K562 (cell line): Measurements from ENCODE around the gene SLC2A2. TPM values are rescaled to one million over a fixed set of nuclear protein-coding genes. Genes with fewer than 3 reads are reported as not detected.

Experiments used
- BRCA1 ChIP-seq, 2 experiments: fragments of 450-650 bp in 1 of 2; sonication (generic) in 1 of 2; formaldehyde crosslinking in 1 of 2; IDR thresholded peaks; 2 replicates each; pipeline versions ENCODE4 v1.5.0 to v1.6.1; 2017 to 2020; ENCODE audit warnings: mild to moderate bottlenecking in 1 of 2, missing genetic modification reagents in 1 of 2
- CAMTA2 ChIP-seq: fragments of 250-450 bp; sonication (Bioruptor Pico); conservative IDR thresholded peaks from 2 replicates; pipeline ENCODE4 v1.5.1; 2022
- CBX8 ChIP-seq: fragments of 200-600 bp; sonication (generic); IDR thresholded peaks from 2 replicates; pipeline ENCODE4 v1.6.1; 2012; ENCODE audit warnings: borderline replicate concordance, mixed run types, low read depth, mild to moderate bottlenecking, moderate library complexity, mixed read lengths, low read length, control low read depth, inconsistent platforms; ENCODE audit not compliant: poor library complexity, severe bottlenecking; ENCODE audit errors: extremely low read depth
- COPS2 ChIP-seq: fragments of 450-650 bp; conservative IDR thresholded peaks from 2 replicates; pipeline ENCODE4 v1.6.1; 2016; ENCODE audit warnings: mild to moderate bottlenecking, moderate library complexity
- CXXC5 ChIP-seq: fragments of 250-450 bp; sonication (Bioruptor Pico); IDR thresholded peaks from 2 replicates; pipeline ENCODE4 v1.8.0; 2022; ENCODE audit warnings: inconsistent platforms, mild to moderate bottlenecking, moderate library complexity
- DDX20 ChIP-seq: fragments of 450-650 bp; IDR thresholded peaks from 2 replicates; pipeline ENCODE4 v1.6.1; 2016; ENCODE audit warnings: missing genetic modification characterization, low read depth, mild to moderate bottlenecking, missing compliant biosample characterization, moderate library complexity
- ESRRA ChIP-seq: fragments of 450-650 bp; IDR thresholded peaks from 2 replicates; pipeline ENCODE4 v1.6.1; 2014; ENCODE audit warnings: low read depth, mild to moderate bottlenecking, moderate library complexity, borderline replicate concordance
- FUS ChIP-seq: fragments of 200-400 bp; formaldehyde crosslinking; optimal IDR thresholded peaks from 2 replicates; pipeline ENCODE3; 2017; ENCODE audit warnings: low read depth, low read length
- JUND ChIP-seq, 2 experiments: IDR thresholded peaks; 2 replicates in 1 of 2; 3 replicates in 1 of 2; pipeline ENCODE4 v1.6.1; 2011; ENCODE audit warnings: borderline replicate concordance in 2 of 2, low read depth in 2 of 2, low read length in 2 of 2, improper control_type of control experiment in 1 of 2, missing biosample characterization in 1 of 2, missing genetic modification characterization in 1 of 2, missing genetic modification reagents in 1 of 2
- KDM5B ChIP-seq: fragments of 200-600 bp; sonication (generic); IDR thresholded peaks from 2 replicates; pipeline ENCODE4 v1.6.1; 2012; ENCODE audit warnings: low read depth, mild to moderate bottlenecking, moderate library complexity, low read length, control low read depth, inconsistent platforms; ENCODE audit not compliant: insufficient replicate concordance
- KHSRP ChIP-seq: fragments of 450-650 bp; IDR thresholded peaks from 2 replicates; pipeline ENCODE4 v1.6.1; 2017
- KLF1 ChIP-seq: fragments of 450-650 bp; IDR thresholded peaks from 2 replicates; pipeline ENCODE4 v1.6.1; 2016; ENCODE audit warnings: missing genetic modification characterization, missing compliant biosample characterization
- MEIS2 ChIP-seq: fragments of 450-650 bp; IDR thresholded peaks from 2 replicates; pipeline ENCODE4 v1.6.1; 2014; ENCODE audit warnings: mild to moderate bottlenecking; ENCODE audit not compliant: partially characterized antibody
- MTF1 ChIP-seq: fragments of 250-450 bp; sonication (Bioruptor Pico); IDR thresholded peaks from 2 replicates; pipeline ENCODE4 v1.9.0; 2021; ENCODE audit warnings: moderate library complexity, mild to moderate bottlenecking, inconsistent platforms, borderline replicate concordance
- STAT6 ChIP-seq: sonication (generic); formaldehyde crosslinking; IDR thresholded peaks from 2 replicates; pipeline ENCODE4 v1.8.1; 2023; ENCODE audit warnings: mild to moderate bottlenecking, missing genetic modification reagents
- TAF1 ChIP-seq: IDR thresholded peaks from 2 replicates; pipeline ENCODE4 v1.6.1; 2011; ENCODE audit warnings: mild to moderate bottlenecking, low read length, moderate library complexity; ENCODE audit not compliant: insufficient read depth, control insufficient read depth, severe bottlenecking; ENCODE audit errors: extremely low read depth
- ZBED1 ChIP-seq: IDR thresholded peaks from 2 replicates; pipeline ENCODE4 v1.6.1; 2014
- ZC3H11A ChIP-seq: IDR thresholded peaks from 2 replicates; pipeline ENCODE4 v1.6.1; 2012; ENCODE audit warnings: low read depth, low read length, improper control_type of control experiment
- ZNF175 ChIP-seq: fragments of 200-800 bp; sonication (Bioruptor generic); IDR thresholded peaks from 2 replicates; pipeline ENCODE4 v1.6.1; 2016; ENCODE audit warnings: low read depth, mild to moderate bottlenecking, missing genetic modification characterization, missing compliant biosample characterization
- ZNF551 ChIP-seq: fragments of 250-450 bp; sonication (Bioruptor Pico); IDR thresholded peaks from 2 replicates; pipeline ENCODE4 v1.5.0; 2021; ENCODE audit warnings: mild to moderate bottlenecking, moderate library complexity
- ZNF778 ChIP-seq: fragments of 450-650 bp; formaldehyde crosslinking; IDR thresholded peaks from 2 replicates; pipeline ENCODE4 v1.4.0; 2020; ENCODE audit warnings: mild to moderate bottlenecking, moderate library complexity
- ZSCAN29 ChIP-seq: fragments of 450-650 bp; IDR thresholded peaks from 2 replicates; pipeline ENCODE4 v1.6.1; 2017
- polyA plus RNA-seq, 8 experiments: library from polyadenylated mRNA; depleted of rRNA in 4 of 8; stranded (reverse) in 5 of 8; unstranded in 3 of 8; fragments of >200 nt; fragmentation: Nextera tagmentation in 2 of 8; fragmentation: Illumina TruSeq in 1 of 8; extraction: Ambion mirVana in 2 of 8; extraction: Trizol in 1 of 8; gene quantifications; 2 replicates each; pipeline versions ENCODE4 v1.2.1 to v1.2.3, GENCODE V29; 2011 to 2014; ENCODE audit warnings: inconsistent platforms in 1 of 8, missing spikeins in 1 of 8
- total RNA-seq, 7 experiments: library from RNA; depleted of rRNA in 6 of 7; stranded (reverse); fragments of >200 nt in 6 of 7; fragmentation: Illumina TruSeq in 2 of 7; extraction: Trizol in 2 of 7; gene quantifications; 2 replicates each; pipeline versions ENCODE4 v1.2.1 to v1.2.3, GENCODE V29; 2011 to 2021; ENCODE audit warnings: low replicate concordance in 1 of 7
- TF ChIP-seq, protein P1 (sequence below): sonication (generic); formaldehyde crosslinking; IDR thresholded peaks from 2 replicates; pipeline ENCODE4 v1.8.0; 2022; ENCODE audit warnings: mild to moderate bottlenecking, missing genetic modification reagents
- TF ChIP-seq, protein P2 (sequence below), 2 experiments: fragments of 450-650 bp in 1 of 2; sonication (generic) in 1 of 2; formaldehyde crosslinking; conservative IDR thresholded peaks; 2 replicates each; pipeline versions ENCODE4 v1.4.0 to v1.8.1; 2020 to 2022; ENCODE audit warnings: mild to moderate bottlenecking in 1 of 2, missing genetic modification reagents in 1 of 2

Gene SLC2A2
- total and polyA plus RNA-seq, 9 of the 15 experiments (the other 6 are each of a cell fraction or from before 2014, with no cell fraction given), result 0.18 TPM; not detected in 8

DNA sequence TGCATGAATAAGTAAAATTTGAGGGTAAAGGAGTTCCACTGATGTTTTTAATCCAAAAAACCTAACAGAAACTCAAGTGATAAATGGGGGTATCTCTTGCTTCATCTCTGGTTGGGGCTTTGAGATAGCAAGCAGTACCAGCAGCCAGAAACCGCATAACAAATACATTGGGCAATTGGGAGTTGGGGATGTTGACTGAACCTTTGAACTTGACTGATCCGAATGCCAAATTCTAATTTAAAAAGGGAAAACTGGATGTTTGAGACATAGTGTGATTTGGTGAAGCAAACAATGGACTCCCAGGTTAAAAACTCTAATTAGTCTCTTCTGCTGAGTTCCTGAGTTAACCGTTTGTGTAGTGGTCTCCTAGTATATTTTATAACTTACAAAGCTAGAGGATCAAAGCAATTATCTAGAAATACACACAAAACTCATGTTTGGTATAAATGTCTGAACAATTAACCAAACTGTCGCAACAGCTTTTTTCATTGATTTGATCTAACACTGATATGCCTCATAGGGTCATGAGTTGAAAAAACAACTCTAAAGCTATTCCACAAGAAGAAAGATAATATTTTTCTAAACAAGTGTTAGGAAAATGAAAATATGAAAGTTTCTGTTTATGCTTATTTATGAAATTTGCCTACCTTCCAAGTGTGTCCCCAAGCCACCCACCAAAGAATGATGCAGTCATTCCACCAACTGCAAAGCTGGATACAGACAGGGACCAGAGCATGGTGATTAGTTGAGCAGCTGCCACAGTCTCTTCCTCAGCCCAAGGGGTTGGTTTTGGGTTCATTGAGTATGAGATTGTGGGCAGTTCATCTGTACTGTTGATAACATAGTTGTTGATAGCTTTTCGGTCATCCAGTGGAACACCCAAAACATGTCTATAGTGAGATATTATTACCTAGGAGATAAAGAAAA, 12.4 kb downstream of the SLC2A2 start (continued):
- no peak for TF ChIP-seq KLF1 (tag)
- TF ChIP-seq ZNF175 (CRISPR knock-in tag), result no peak
- no peak for TF ChIP-seq CAMTA2 (CRISPR knock-in tag)
- no peak; the same call in 1 of the 2 replicates for TF ChIP-seq JUND (IDR thresholded peaks at IDR 0.05; ENCODE audit: borderline replicate concordance, low read depth, low read length)
- TF ChIP-seq JUND (tag; IDR thresholded peaks at IDR 0.05; ENCODE audit: borderline replicate concordance, low read depth, low read length), result no peak
- TF ChIP-seq ZSCAN29, result no peak
- TF ChIP-seq FUS, result no peak
- no peak for TF ChIP-seq ZNF551 (CRISPR knock-in tag)
- TF ChIP-seq ZBED1, result no peak
- no peak for TF ChIP-seq CBX8
- no peak for TF ChIP-seq ZC3H11A
- TF ChIP-seq, protein P1, sequence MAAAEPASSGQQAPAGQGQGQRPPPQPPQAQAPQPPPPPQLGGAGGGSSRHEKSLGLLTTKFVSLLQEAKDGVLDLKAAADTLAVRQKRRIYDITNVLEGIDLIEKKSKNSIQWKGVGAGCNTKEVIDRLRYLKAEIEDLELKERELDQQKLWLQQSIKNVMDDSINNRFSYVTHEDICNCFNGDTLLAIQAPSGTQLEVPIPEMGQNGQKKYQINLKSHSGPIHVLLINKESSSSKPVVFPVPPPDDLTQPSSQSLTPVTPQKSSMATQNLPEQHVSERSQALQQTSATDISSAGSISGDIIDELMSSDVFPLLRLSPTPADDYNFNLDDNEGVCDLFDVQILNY (CRISPR knock-in tag), result no peak
- peak; percentile 20 for TF ChIP-seq MEIS2
- no peak for TF ChIP-seq ZNF778 (CRISPR knock-in tag)
- no peak for TF ChIP-seq MTF1 (CRISPR knock-in tag)
- no peak for TF ChIP-seq DDX20 (tag)
- peak; percentile 75; the same call in 1 of the 2 replicates for TF ChIP-seq ESRRA
- TF ChIP-seq, protein P2, sequence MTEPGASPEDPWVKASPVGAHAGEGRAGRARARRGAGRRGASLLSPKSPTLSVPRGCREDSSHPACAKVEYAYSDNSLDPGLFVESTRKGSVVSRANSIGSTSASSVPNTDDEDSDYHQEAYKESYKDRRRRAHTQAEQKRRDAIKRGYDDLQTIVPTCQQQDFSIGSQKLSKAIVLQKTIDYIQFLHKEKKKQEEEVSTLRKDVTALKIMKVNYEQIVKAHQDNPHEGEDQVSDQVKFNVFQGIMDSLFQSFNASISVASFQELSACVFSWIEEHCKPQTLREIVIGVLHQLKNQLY (CRISPR knock-in tag; conservative IDR thresholded peaks at IDR 0.05), result no peak
- no peak for TF ChIP-seq COPS2
- TF ChIP-seq STAT6 (CRISPR knock-in tag), result no peak
- TF ChIP-seq TAF1, result no peak
- TF ChIP-seq BRCA1 (IDR thresholded peaks at IDR 0.05), result no peak
- TF ChIP-seq BRCA1 (CRISPR knock-in tag; IDR thresholded peaks at IDR 0.05), result no peak
- no peak for TF ChIP-seq CXXC5 (CRISPR knock-in tag)
- no peak for TF ChIP-seq KHSRP
- TF ChIP-seq KDM5B, result no peak
